Epithelial cell of proximal tubule (primary cell): ENCODE data around the gene ESPNL. TPM values are rescaled to one million over a fixed set of nuclear protein-coding genes. Genes with fewer than 3 reads are reported as not detected.

Experiments used
- DNase-seq: peaks from one replicate; pipeline ENCODE4 v3.0.0-alpha.2; 2011; ENCODE audit warnings: low read depth
- H3K4me3 ChIP-seq: 2 replicates; pipeline ENCODE4 v1.5.1; 2011; ENCODE audit warnings: low read depth, mild to moderate bottlenecking, low read length
- CTCF ChIP-seq: conservative IDR thresholded peaks from 2 replicates; pipeline ENCODE4 v1.5.1; 2012; ENCODE audit warnings: low read depth, mild to moderate bottlenecking, low read length
- total RNA-seq: library from RNA; depleted of rRNA; stranded (reverse); fragments of >200 nt; gene quantifications from 2 replicates; pipeline ENCODE4 v1.2.3, GENCODE V29; 2015

Gene ESPNL
- total RNA-seq, 1 donor from 2014 or later: 2.7 TPM

DNA sequence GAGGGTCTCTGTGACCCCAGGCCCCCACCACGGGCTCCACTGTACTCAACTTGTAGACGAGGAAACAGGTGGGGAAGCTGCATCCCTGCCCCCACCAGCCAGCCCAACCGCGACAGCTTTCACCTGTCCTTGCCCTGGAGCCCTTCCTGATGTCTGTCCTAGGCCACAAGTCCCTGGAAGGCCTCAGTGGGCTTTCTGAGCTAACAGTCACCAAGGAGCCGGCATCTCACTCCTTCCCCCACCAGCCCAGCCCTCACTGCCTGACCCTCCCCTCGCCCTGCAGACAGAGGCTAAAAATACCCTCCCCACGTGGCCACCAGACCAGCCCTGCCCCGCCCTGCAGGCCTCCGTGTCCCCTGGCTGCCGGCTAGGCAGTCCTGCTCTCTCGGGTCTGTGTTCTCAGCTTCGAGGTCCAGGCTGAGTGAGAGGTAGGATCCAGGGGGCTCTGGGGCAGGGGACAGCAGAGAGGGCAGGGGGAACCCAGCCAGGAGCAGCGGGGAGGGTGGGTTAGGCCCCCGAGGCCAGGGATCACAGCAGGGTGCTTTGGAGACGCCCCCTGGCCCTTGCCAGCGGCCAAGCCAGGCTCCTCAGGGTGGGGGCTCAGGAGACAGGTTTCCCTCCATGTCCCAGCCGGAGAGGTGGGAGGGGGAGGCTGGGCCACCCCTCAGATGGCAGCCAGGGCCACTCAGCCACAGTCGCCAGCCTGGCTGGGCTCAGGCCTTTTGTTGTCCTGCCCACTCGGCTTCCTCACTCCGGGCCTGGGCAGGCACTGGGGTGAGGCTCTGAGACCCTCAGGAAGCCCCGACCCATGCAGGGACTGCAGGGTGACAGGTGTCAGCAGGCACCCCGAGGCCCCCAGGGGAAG, 38.4 kb downstream of the ESPNL start, which contains the start of gene KLHL30:
Gene KLHL30 (plus strand): TSS at position 338 of the 865 bp plus-strand sequence. CDS start 2,087 bp downstream, outside the sequence.
- TF ChIP-seq CTCF: no peak
- H3K4me3 ChIP-seq: no peak within 1 kb of the TSS
- DNase-seq: no peak

DNA sequence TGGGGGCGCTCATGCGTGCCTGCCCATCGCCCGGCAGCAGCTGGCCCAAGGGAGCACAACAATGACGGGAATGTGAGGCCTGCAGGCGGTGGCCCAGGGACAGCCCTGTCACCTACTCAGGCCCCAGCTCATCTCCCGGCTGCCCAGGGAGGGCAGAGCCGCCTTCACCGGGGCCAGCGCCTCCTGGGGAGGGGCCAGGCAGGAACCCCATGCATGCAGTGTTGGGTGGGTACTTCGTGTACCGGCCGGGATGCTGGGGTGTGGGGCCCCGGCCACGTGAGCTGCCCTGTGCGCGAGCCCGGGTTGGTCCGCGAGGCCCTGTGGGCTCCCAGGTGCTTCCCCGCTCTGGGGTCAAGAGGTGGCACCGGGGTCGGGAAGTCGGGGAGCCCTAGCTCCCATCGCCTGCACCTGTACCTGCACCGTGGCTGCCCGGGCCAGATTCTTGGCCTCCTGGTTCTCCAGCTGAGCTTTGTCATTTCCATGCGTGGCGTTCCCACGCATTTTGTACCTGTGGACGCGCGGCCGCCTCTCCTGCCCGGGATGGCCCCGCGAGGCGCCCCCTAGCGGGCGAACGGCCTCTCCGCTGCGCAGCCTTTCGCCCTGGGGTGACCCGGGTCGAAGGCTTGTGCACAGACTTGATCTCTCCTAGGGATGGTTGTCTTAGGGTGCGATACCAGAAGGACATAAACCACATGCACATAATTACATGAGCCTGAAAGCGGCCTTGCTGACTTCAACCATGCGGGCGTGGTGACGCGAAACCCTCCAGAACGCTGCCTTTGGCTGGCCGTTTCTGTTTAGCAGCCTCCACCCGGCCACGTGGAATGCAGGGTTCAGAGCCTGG, 39.3 kb downstream of the ESPNL start:
- H3K4me3 ChIP-seq: no peak overlapping the region
- no peak for DNase-seq
- peak; percentile 48 for TF ChIP-seq CTCF

- DNase-seq: no peak
- no peak overlapping the region for H3K4me3 ChIP-seq
- TF ChIP-seq CTCF: no peak
These were observed 39.9 kb downstream of the ESPNL start for GRCh38 chr2:238140040-238140439.

DNA sequence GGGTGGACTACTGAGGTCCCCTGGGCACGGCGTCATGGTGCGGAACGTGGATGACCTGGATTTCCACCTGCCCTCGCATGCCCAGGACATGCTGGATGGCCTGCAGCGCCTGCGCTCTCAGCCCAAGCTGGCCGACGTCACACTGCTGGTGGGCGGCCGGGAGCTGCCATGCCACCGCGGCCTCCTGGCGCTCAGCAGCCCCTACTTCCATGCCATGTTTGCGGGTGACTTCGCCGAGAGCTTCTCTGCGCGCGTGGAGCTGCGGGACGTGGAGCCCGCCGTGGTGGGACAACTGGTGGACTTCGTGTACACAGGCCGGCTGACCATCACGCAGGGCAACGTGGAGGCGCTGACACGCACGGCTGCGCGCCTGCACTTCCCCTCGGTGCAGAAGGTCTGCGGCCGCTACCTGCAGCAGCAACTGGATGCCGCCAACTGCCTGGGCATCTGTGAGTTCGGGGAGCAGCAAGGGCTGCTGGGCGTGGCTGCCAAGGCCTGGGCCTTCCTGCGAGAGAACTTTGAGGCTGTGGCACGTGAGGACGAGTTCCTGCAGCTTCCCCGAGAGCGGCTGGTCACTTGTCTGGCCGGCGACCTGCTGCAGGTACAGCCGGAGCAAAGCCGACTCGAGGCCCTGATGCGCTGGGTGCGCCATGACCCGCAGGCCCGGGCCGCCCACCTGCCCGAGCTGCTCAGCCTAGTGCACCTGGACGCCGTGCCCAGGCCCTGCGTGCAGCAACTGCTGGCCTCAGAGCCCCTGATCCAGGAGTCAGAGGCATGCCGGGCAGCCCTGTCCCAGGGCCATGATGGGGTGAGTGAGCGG, 40.8 kb downstream of the ESPNL start:
- no peak overlapping the region for H3K4me3 ChIP-seq
- TF ChIP-seq CTCF: no peak
- DNase-seq: no peak

- no peak overlapping the region for H3K4me3 ChIP-seq
- TF ChIP-seq CTCF: no peak
- no peak for DNase-seq
These were observed 41.6 kb downstream of the ESPNL start for GRCh38 chr2:238141541-238142318.
